ENCODE measurements around the gene HSF5.

HSF5 gene

DNA sequence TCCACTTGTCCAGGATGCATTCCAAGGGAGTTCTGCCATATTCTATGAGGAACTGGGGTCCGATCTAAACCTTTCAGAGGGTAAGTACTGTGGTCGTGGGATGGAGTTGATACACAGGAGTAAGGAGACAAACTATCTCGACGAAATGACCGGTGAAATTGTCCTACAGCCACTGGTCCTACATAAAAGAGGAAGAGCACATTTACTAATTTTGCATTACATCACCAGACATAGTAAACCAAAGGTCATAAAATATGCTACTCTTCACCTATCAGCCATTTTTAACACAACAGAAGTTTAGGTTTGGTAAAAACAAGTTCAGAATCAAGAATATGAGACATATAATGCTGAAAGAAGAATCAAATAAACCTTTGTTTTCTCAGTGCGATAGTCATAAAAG is 8.1 kb downstream of the HSF5 start:
- no peak for DNase-seq

GRCh38 chr17:58476812-58477211 is 11.4 kb downstream of the HSF5 start:
- no peak for DNase-seq

DNA sequence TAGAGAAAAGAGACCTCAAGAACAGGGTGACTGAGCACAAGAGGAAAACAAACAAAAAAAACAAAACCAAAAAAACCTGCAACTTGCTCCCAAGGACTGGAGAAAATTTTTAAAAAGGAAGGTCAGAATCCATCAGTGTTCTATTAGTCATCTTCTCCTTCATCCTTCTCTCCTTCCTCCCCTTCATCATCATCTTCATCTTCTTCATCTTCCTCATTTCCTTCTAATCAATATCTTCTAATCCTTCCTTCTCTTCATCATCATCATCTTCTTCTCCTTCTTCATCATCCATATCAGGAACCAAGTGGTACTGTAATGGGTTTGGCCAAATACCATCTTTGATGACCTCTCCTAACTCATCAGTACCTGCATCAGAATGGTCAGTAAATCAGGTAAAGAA is 12.2 kb downstream of the HSF5 start:
- no peak for DNase-seq

DNA sequence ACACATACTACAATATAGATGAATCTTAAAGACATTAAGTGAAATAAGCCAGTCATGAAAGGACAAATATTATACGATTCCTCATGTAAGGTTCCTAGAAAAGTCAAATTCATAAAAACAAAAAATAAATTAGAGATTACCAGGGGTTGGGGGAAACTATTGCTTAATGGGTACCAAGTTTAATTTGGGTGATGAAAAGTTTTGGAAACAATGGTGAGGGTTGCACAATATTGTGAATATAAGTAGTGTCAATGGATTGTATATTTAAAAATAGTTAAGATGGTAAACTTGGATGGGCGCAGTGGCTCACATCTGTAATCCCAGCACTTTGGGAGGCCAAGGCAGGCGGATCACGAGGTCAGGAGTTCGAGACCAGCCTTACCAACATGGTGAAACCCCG is 17.9 kb downstream of the HSF5 start:
- DNase-seq, result no peak

DNA sequence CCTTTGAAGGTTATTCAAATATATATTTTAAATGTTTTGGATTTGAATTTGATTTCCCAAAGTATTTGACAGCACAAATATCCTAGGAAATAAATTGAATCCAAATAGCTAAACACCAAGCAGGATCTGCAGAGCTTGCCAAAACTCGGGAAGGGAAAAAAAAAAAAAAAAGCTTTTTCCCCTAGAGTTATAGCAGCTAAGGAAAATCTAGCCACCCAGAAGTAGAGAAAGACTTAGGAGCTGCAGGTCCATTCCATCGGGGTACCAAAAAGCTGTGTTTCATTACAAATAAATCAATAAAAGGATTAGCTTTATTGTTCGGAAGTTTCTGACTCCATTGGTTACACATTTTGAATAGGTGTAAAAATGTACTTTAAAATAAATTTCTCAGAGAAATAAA is 19.3 kb downstream of the HSF5 start:
- DNase-seq, result no peak

- DNase-seq, result no peak
Observed at GRCh38 chr17:58455491-58455890, 32.7 kb downstream of the HSF5 start.

DNA sequence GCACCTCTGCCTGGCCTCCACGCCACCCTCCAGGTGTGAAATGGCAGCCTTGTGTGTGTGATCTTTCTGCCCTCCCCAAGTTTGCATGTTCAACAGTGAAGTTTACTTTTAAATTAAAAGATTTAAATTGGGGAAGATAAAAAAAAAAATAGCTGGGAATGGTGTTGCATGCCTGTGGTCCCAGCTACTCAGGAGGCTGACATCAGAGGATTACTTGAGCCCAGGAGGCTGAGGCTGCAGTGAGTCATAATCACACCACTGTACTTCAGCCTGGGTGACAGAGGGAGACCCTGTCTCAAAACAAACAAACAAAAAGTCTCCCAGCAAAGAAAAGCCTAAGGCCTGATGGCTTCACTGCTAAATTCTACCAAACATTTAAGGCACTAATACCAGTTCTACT is 35.5 kb downstream of the HSF5 start:
- DNase-seq, result no peak

GRCh38 chr17:58447039-58447975 is 40.9 kb downstream of the HSF5 start:
- DNase-seq, result peak; percentile 80

GRCh38 chr17:58446086-58446485 is 42.1 kb downstream of the HSF5 start:
- DNase-seq, result no peak

GRCh38 chr17:58436805-58437239 is 51.4 kb downstream of the HSF5 start:
- DNase-seq, result no peak

DNA sequence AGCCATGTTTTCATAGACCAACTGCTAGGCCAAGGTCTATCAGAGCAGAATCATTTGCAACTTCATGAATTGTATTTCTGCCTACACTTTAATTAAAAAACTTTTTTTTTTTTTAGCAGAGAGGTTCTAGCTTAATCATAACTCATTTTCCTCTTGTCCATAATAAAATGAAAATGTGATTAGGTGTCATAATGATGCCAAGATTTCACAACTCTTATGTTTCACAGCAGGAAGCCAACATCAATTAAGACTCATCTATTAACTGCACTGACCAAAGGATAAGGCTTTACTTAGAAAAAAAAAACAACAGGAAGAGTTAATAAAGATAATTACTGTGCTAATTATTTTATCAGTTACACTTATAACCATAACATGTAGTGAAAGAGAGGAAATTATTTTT is 52.0 kb downstream of the HSF5 start:
- DNase-seq, result no peak

- DNase-seq, result no peak
Observed at GRCh38 chr17:58432806-58433573, 55.2 kb downstream of the HSF5 start.

DNA sequence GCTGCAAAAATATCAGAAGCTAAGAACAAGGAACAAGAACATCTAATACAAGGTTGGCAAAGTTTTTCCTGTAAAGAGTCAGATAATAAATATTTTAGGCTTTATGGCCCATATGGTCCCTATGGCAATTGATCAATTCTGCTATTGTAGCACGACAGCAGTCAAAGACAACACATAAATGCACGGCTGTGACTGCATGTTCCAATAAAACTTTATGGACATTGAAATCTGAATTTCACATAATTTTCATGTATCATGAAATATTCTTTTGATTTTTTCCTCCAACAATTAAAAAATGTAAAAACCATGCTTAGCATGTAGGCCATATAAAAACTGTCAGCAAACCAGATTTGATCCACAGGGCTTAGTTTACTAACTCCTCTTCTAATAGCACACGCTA is 60.4 kb downstream of the HSF5 start:
- no peak for DNase-seq

GRCh38 chr17:58421711-58422110 is 66.5 kb downstream of the HSF5 start:
- DNase-seq, result no peak

DNA sequence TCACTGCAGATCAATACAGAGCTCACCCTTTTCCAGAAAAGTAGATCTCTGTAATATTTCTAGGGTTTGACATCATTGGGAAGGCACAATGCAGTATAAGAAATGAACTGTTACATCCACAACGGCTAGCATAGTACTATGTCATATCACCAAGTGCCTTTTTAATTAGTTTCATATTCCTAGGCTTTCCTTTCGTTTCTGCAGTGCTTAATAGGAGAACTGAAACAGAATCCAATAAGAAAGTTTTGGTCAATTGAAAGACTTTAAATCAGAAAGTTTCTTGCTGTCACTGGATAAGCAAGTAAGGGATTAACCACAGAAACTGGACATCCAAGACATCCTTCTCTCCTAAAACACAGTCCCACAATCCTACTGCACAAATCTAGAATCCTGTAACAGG is 67.4 kb downstream of the HSF5 start:
- no peak for DNase-seq

DNA sequence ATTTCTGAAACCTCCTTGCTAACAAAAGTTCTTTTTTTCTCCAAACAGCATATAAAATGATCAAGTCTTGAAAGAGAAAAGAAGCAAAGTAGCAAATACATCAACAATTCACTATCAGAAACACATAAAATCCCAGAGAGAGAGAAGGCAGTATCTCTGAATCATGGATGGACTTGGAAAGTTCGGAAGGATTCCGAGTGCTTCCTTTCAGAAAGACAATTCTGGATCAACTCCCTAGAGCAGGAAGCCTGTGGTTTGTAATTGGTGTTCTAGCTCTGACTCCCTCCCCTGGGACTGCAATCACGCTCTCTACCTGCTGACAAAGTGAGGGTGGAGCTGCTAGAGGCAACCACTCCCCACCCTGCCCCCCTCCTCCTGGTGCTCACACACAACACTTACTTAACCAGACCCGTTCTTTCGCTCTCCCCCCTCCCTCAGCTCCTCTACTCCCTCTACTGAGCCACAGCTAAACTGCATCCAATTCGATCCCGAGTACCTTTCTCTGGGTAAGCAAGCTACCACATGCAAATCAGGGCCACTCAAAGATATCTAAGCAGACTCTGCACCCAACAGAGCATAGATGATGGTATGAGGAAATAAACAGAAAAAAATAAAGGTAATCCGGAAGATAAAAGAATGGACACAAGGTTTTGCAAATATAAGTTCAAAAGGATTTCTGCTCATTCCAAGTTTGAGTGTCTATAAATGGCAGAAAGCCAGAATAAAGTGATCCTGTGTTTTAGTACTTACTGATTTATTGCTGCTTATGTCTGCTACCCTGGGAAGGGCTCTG is 70.7 kb downstream of the HSF5 start, which contains the start of gene RNF43:
Gene RNF43 (minus strand): TSS at position 235 of the 793 bp plus-strand sequence. CDS start 1,957 bp downstream, outside the sequence.
- DNase-seq, result peak; percentile 91

GRCh38 chr17:58416937-58417299 is 71.3 kb downstream of the HSF5 start:
- DNase-seq, result no peak

- no peak for DNase-seq
Observed at GRCh38 chr17:58416396-58416795, 71.8 kb downstream of the HSF5 start.

DNA sequence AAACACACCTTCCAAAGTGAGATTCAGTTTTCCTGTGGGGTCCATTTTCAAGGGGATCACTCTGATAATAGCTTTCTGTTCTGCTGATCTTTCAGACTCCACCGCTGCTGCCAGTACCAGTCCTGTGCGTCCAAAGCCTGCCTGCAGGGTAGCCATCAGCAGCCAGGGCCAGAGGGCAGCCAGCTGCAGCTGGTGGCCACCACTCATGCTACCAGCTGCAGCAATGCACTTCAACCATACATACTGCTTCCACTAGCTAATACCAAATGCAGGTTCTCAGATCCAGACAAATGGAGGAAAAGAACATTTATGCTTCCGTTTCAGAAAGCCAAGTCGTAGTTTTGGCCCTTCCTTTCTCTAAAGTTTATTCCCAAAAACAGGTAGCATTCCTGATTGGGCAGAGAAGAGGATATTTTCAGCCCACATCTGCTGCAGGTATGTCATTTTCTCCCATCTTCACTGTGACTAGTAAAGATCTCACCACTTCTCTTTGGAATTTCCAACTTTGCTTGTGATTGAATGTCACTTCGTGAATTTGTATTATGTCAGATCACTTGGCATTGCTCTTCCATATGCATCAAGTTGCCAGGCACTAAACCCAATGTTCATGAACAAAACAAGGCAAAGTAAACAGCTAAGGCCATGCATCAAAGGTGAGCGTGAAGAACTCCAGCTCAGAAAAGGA is 72.7 kb downstream of the HSF5 start:
- DNase-seq, result no peak

DNA sequence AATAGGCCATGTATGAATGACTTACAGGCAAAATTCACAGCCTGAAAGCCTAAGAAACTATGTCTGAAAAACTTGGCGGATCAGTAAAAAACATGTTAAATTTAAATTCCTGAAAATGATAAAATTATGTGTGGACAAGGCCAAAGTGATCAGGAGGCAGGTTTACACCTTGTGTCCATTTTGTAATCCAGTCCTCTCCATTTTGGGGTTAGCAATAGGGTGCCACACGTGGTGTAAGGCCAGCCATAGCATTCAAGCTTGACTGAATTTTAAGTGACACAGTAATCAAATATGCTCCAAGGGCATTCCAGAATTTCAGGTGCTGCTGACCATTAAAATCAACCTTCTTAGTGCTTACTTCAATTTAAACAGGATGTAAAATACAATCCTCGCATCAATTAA is 73.6 kb downstream of the HSF5 start:
- DNase-seq, result no peak

DNA sequence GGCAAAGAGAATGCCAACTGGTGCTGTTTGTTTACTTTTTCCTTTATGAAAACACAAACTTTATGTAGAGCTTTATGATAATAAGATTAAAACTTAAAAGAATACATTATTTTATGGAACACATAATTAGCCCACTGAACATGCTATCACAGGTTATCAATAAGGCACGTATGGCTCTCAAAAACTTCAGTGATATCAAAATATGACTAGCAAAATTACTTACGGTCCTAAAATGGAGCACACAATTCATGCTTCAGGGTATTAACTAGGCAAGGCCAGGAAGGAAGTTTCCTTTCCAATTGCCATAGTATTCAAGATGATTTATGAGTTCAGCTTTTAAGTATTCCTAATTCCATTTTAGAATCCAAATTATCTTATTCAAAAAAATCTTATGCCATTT is 74.5 kb downstream of the HSF5 start:
- no peak for DNase-seq

GRCh38 chr17:58412961-58413586 is 75.1 kb downstream of the HSF5 start:
- no peak for DNase-seq
